ENCODE data around the gene USH1G. TPM values are rescaled to one million over a fixed set of nuclear protein-coding genes. Genes with fewer than 3 reads are reported as not detected.

The USH1G gene
- total and polyA plus RNA-seq, 2 of the 13 experiments (the other 11 are each of a cell fraction or from before 2014, with no cell fraction given), result 0.04 TPM; not detected in 1

- no peak for TF ChIP-seq RBM22 (optimal IDR thresholded peaks at IDR 0.05; ENCODE audit: low read length)
- TF ChIP-seq POLR2A (IDR thresholded peaks at IDR 0.05; ENCODE audit: insufficient read depth in 1 of 2, low read depth in 2 of 2, low read length in 2 of 2), result peak; percentile 96 to 98
- peak; percentile 60 for TF ChIP-seq SRSF1 (optimal IDR thresholded peaks at IDR 0.05; ENCODE audit: low read depth, low read length)
- TF ChIP-seq MATR3 (CRISPR knock-in tag; IDR thresholded peaks at IDR 0.05), result no peak
- no peak for TF ChIP-seq PAWR (CRISPR knock-in tag; IDR thresholded peaks at IDR 0.05; ENCODE audit: borderline replicate concordance)
- TF ChIP-seq ATF3 (CRISPR knock-in tag; IDR thresholded peaks at IDR 0.05), result no peak
- no peak for TF ChIP-seq CCDC6 (CRISPR knock-in tag; IDR thresholded peaks at IDR 0.05)
- peak; percentile 96 for TF ChIP-seq YEATS2 (CRISPR knock-in tag; IDR thresholded peaks at IDR 0.05; ENCODE audit: borderline replicate concordance)
- no peak for TF ChIP-seq ZNF883 (CRISPR knock-in tag; IDR thresholded peaks at IDR 0.05; ENCODE audit: not compliant biosample characterization)
- TF ChIP-seq PREB (CRISPR knock-in tag; IDR thresholded peaks at IDR 0.05), result no peak
- TF ChIP-seq KLF13 (CRISPR knock-in tag; IDR thresholded peaks at IDR 0.05), result no peak
- no peak for TF ChIP-seq U2AF1 (optimal IDR thresholded peaks at IDR 0.05; ENCODE audit: low read depth, low read length)
- TF ChIP-seq HNF4G (IDR thresholded peaks at IDR 0.05; ENCODE audit: borderline replicate concordance, low read depth, low read length), result no peak
- TF ChIP-seq HNF4G (CRISPR knock-in tag; IDR thresholded peaks at IDR 0.05; ENCODE audit: borderline replicate concordance, low read depth), result no peak
- peak; percentile 8; the same call in 1 of the 2 replicates for TF ChIP-seq ZNF280D (CRISPR knock-in tag; IDR thresholded peaks at IDR 0.05)
- TF ChIP-seq PAX8 (CRISPR knock-in tag; IDR thresholded peaks at IDR 0.05; ENCODE audit: borderline replicate concordance), result no peak
- TF ChIP-seq ZNF574 (CRISPR knock-in tag; IDR thresholded peaks at IDR 0.05), result peak; percentile 70
- peak; percentile 99 for TF ChIP-seq KAT8 (CRISPR knock-in tag; IDR thresholded peaks at IDR 0.05)
- peak; percentile 77; the same call in 1 of the 2 replicates for TF ChIP-seq ZNF335 (CRISPR knock-in tag; IDR thresholded peaks at IDR 0.05)
- 0 out of 2 replicates have a peak, but pooled peaks have one; percentile 29 for TF ChIP-seq ZNF569 (CRISPR knock-in tag; IDR thresholded peaks at IDR 0.05; ENCODE audit: borderline replicate concordance)
- peak; percentile 79 for TF ChIP-seq ETV5 (CRISPR knock-in tag; IDR thresholded peaks at IDR 0.05; ENCODE audit: borderline replicate concordance)
- no peak for TF ChIP-seq ZNF567 (CRISPR knock-in tag; IDR thresholded peaks at IDR 0.05; ENCODE audit: borderline replicate concordance)
- no peak for TF ChIP-seq ZNF773 (CRISPR knock-in tag; IDR thresholded peaks at IDR 0.05; ENCODE audit: borderline replicate concordance)
These were observed 49.8 kb downstream of the USH1G start (continued) for GRCh38 chr17:74873037-74873873.

Data from HepG2 (cell line).